Measurements from ENCODE around the gene NPHS1.

DNA sequence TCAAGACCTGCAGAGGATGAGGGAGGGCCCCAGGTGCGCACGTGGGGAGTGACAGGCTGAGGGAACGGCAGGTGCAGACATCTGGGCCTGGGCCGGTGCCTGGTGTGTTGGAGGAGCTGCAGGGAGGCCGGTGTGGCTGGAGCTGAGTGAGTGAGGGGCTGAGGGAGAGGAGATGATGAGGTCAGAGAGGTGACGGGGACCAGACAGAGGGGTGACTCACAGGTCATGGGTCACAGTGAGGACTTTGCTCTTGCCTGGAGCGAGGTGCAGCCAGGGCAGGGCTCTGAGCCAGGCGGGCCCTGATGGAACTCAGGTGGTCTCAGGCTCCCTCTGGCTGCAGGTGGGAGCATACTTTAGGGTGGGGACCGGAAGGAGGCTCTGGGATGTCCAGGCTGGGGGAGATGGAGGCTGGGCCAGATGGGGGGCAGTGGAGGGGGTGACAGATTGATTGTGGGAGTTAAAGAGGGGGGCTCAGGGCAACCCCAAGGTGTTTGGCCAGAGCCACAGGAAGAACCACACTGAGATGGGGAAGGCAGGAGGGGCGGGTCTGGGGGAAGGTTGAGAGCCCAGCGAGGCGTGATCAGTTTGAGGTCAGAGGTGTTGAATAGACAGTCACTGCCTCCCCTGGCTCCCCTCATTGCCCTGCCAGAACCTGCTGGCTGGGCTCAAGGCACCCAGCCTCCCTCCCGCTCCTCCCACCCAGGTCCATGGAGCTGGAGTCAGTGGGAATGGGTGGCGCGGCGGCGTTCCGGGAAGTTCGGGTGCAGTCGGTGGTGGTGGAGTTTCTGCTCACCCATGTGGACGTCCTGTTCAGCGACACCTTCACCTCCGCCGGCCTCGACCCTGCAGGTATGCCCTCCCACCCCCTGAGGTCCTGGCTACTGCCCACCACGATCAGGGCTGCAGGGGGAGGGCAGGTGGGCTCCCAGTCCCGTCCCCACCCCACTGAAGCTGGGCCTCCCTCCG, 68.6 kb downstream of the NPHS1 start:
- no peak for TF ChIP-seq CTCF (conservative IDR thresholded peaks at IDR 0.05 in 1 of 2, IDR thresholded peaks at IDR 0.05 in 1 of 2; ENCODE audit: extremely low read depth in 1 of 2, insufficient read depth in 1 of 2, low read depth in 1 of 2, low read length in 2 of 2)
- no peak for TF ChIP-seq EZH2 (IDR thresholded peaks at IDR 0.05; ENCODE audit: borderline replicate concordance, low read length)
